ENCODE data around the gene HDGF. TPM values are rescaled to one million over a fixed set of nuclear protein-coding genes. Genes with fewer than 3 reads are reported as not detected.

HDGF gene
- total and polyA plus RNA-seq, 2 experiments from 2014 or later: 176 to 480 TPM

DNA sequence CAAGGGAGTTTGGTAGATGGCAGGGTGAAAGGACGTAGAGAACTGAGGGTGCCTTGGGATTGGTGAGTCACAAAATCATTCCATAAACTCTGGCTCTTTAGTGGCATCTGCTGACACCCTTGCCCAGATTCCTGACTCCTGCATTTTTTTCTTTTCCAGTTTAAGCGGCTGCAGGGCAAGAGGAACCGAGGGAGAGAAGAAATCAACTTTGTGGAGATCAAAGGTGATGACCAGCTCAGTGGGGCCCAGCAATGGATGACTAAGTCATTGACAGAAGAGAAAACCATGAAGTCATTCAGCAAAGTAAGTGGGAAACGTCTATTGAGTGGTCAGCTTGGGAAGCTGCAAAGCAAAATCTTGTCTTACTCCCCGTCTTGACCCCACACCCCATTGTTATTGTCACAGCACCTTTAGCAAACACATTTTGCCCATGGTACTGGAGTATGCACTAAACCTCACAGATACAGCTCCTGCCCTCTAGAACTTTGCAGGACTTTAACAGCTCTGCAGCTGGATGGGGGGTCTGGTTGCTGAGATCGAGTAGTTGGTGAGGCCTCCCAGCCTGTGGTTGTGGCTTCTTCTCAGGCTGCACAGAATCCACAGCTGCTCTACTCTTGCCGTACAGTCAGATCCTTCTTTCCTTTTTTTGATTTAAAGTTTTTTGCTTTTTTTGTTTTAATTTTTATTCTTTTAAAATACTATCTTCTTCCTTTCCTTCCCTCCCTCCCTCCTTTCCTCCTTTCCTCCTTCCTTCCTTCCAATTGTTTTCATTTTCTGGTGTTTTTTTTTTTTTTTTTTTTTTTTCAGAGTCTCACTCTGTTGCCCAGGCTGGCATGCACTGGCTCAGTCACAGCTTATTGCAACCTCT lies 43.3 kb upstream of the HDGF start:
- peaks cover 63% of the 10 kb centered on the region for H3K36me3 ChIP-seq
- no peaks in the 10 kb centered on the region for H3K9me3 ChIP-seq (ENCODE audit: low read depth)
- no peak overlapping the region for H3K4me3 ChIP-seq
- TF ChIP-seq, protein P1, sequence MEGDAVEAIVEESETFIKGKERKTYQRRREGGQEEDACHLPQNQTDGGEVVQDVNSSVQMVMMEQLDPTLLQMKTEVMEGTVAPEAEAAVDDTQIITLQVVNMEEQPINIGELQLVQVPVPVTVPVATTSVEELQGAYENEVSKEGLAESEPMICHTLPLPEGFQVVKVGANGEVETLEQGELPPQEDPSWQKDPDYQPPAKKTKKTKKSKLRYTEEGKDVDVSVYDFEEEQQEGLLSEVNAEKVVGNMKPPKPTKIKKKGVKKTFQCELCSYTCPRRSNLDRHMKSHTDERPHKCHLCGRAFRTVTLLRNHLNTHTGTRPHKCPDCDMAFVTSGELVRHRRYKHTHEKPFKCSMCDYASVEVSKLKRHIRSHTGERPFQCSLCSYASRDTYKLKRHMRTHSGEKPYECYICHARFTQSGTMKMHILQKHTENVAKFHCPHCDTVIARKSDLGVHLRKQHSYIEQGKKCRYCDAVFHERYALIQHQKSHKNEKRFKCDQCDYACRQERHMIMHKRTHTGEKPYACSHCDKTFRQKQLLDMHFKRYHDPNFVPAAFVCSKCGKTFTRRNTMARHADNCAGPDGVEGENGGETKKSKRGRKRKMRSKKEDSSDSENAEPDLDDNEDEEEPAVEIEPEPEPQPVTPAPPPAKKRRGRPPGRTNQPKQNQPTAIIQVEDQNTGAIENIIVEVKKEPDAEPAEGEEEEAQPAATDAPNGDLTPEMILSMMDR (IDR thresholded peaks at IDR 0.05; ENCODE audit: low read depth, low read length): no peak
- no peaks in the 10 kb centered on the region for H3K4me1 ChIP-seq (ENCODE audit: low read depth)
- H3K27me3 ChIP-seq: no peaks in the 10 kb centered on the region
- peak overlapping the region; percentile 23 for H3K27ac ChIP-seq
- no peak for DNase-seq (ENCODE audit: low read depth in 1 of 2, low spot score in 1 of 2)

DNA sequence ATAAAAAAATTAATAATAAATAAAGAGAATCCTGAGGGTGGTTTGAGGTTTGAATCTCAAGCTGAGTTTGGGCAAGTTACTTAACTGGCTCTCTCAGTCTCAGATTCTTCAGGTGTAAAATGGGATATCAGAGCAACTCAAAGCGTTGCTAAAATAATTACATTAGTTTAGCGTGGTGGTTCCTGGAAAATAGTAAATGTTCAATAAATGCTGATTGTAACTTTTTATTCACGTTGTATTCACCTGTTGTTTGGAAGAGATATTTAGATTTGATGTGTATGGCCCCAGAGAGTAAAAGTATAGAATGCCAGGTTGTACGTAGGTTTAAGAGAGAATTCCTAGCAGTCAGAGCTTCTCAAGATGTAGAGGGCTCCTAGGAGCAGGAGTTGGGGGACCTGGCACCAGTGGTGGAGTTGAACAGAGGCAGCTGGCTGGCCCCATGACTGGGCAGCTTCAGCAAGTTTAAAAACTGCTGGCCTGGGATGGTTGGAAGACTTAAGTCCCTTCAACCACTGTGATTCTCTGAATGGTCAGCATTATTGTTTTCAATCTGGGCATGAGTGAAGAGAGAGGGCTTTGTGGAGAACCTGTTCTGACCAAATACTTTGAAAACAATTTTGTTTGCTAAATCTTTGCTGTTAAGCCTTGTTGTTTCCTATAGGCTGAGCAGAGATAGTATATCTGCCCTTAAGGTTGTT lies 38.3 kb upstream of the HDGF start:
- DNase-seq (ENCODE audit: low read depth in 1 of 2, low spot score in 1 of 2): no peak
- no peaks in the 10 kb centered on the region for H3K4me1 ChIP-seq (ENCODE audit: low read depth)
- TF ChIP-seq, protein P1 (IDR thresholded peaks at IDR 0.05; ENCODE audit: low read depth, low read length): no peak
- H3K27me3 ChIP-seq: no peaks in the 10 kb centered on the region
- no peaks in the 10 kb centered on the region for H3K9me3 ChIP-seq (ENCODE audit: low read depth)
- peaks cover 56% of the 10 kb centered on the region for H3K36me3 ChIP-seq
- H3K4me3 ChIP-seq: no peak overlapping the region
- no peak overlapping the region for H3K27ac ChIP-seq

DNA sequence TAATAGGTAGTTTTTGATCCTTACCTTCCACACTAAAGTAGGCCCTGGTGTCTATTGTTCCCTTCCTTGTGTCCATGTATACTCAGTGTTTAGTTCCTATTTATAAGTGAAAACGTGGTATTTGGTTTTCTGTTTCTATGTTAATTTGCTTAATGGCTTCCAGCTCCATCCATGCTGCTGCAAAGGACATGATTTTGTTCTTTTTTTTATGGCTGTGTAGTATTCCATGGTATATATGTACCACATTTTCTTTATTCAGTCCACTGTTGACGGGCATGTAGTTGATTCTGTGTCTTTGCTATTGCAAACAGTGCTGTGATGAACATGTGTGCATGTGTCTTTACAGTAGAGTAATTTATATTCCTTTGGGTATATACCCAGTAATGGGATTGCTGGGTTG lies 36.7 kb upstream of the HDGF start:
- no peak overlapping the region for H3K4me3 ChIP-seq
- no peaks in the 10 kb centered on the region for H3K4me1 ChIP-seq (ENCODE audit: low read depth)
- no peak overlapping the region for H3K27ac ChIP-seq
- TF ChIP-seq, protein P1 (IDR thresholded peaks at IDR 0.05; ENCODE audit: low read depth, low read length): no peak
- no peak for DNase-seq (ENCODE audit: low read depth in 1 of 2, low spot score in 1 of 2)
- H3K27me3 ChIP-seq: no peaks in the 10 kb centered on the region
- H3K36me3 ChIP-seq: peaks cover 55% of the 10 kb centered on the region
- no peaks in the 10 kb centered on the region for H3K9me3 ChIP-seq (ENCODE audit: low read depth)

DNA sequence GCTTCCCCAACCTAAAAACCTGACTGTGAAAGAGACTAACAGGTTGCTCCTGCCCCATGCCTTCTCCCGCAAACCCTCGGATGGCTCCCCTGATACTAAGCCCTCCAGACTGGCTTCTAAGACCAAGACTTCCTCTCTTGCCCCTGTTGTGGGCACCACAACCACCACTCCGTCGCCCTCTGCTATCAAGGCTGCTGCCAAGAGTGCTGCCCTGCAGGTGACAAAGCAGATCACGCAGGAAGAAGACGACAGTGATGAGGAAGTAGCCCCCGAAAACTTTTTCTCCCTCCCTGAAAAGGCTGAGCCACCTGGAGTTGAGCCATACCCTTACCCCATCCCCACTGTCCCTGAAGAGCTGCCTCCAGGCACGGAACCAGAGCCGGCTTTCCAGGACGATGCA lies 35.2 kb upstream of the HDGF start:
- H3K4me3 ChIP-seq: no peak overlapping the region
- H3K27ac ChIP-seq: no peak overlapping the region
- no peaks in the 10 kb centered on the region for H3K4me1 ChIP-seq (ENCODE audit: low read depth)
- TF ChIP-seq, protein P1 (IDR thresholded peaks at IDR 0.05; ENCODE audit: low read depth, low read length): no peak
- DNase-seq (ENCODE audit: low read depth in 1 of 2, low spot score in 1 of 2): no peak
- H3K36me3 ChIP-seq: peaks cover 50% of the 10 kb centered on the region
- H3K9me3 ChIP-seq (ENCODE audit: low read depth): no peaks in the 10 kb centered on the region
- no peaks in the 10 kb centered on the region for H3K27me3 ChIP-seq

DNA sequence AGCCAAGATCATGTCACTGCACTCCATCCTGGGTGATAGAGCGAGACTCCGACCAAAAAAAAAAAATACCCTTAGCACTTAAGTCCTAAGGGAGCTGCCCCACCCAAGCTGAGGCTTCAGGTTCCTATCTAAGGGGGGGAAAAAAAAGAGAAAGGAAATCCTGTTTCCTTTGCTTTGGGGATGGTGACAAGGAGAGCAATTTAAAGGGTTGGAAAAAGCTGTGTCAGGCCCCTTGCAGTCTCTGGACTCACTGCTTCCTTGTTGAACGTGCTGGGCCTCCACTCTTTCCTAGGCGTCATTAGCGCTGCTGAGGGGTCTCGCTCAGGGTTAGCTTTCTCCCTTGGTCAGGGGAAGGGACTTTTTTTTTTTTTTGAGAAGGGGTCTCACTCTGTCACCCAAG lies 34.0 kb upstream of the HDGF start:
- no peak for DNase-seq (ENCODE audit: low read depth in 1 of 2, low spot score in 1 of 2)
- Histone ChIP-seq H3K4me3 (no peak overlapping the region), H3K4me1 (ENCODE audit: low read depth) (no peaks in the 10 kb centered on the region), H3K27me3 (no peaks in the 10 kb centered on the region), H3K27ac (no peak overlapping the region), H3K9me3 (ENCODE audit: low read depth) (no peaks in the 10 kb centered on the region), H3K36me3 (peaks cover 43% of the 10 kb centered on the region)
- TF ChIP-seq, protein P1 (IDR thresholded peaks at IDR 0.05; ENCODE audit: low read depth, low read length): no peak
